Neural progenitor cell (in vitro differentiated cells): Measurements from ENCODE around the gene PSD. TPM values are rescaled to one million over a fixed set of nuclear protein-coding genes. Genes with fewer than 3 reads are reported as not detected.

Experiments used
- DNase-seq: peaks from one replicate; pipeline ENCODE4 v3.0.0-alpha.2; 2016; ENCODE audit warnings: low spot score
- H2AFZ ChIP-seq: fragments of 200-600 bp; sonication (generic); replicated peaks from 2 replicates; pipeline ENCODE4 v1.6.1; 2016; ENCODE audit warnings: antibody characterized with exemption
- H3F3A ChIP-seq: fragments of 200-600 bp; sonication (generic); 2 replicates; pipeline ENCODE4 v1.6.1; 2016; ENCODE audit warnings: antibody characterized with exemption, low read depth
- H3K27ac ChIP-seq: fragments of 200-600 bp; sonication (generic); 2 replicates; pipeline ENCODE4 v1.5.1; 2016; ENCODE audit warnings: mild to moderate bottlenecking
- H3K27me3 ChIP-seq: fragments of 200-600 bp; sonication (generic); 2 replicates; pipeline ENCODE4 v1.6.1; 2016; ENCODE audit warnings: mild to moderate bottlenecking, moderate library complexity
- H3K36me3 ChIP-seq: fragments of 200-600 bp; sonication (generic); 2 replicates; pipeline ENCODE4 v1.5.1; 2016
- H3K4me1 ChIP-seq: fragments of 200-600 bp; sonication (generic); 2 replicates; pipeline ENCODE4 v1.6.1; 2016; ENCODE audit warnings: mixed run types
- H3K4me2 ChIP-seq: fragments of 200-600 bp; sonication (generic); 2 replicates; pipeline ENCODE4 v1.6.1; 2016
- H3K4me3 ChIP-seq: fragments of 200-600 bp; sonication (generic); 2 replicates; pipeline ENCODE4 v1.5.1; 2016
- H3K79me2 ChIP-seq: fragments of 200-600 bp; sonication (generic); 2 replicates; pipeline ENCODE4 v1.6.1; 2016; ENCODE audit warnings: low read depth
- H3K9ac ChIP-seq: fragments of 200-600 bp; sonication (generic); 2 replicates; pipeline ENCODE4 v1.6.1; 2016
- H3K9me3 ChIP-seq: fragments of 200-600 bp; sonication (generic); 2 replicates; pipeline ENCODE4 v1.5.1; 2016; ENCODE audit warnings: low read depth
- H4K20me1 ChIP-seq: fragments of 200-600 bp; sonication (generic); 2 replicates; pipeline ENCODE4 v1.6.1; 2016; ENCODE audit warnings: low read depth
- H3K27ac Mint-ChIP-seq: 3 replicates; pipeline ENCODE4 v1.8.0; 2021; ENCODE audit warnings: mixed read lengths
- H3K27me3 Mint-ChIP-seq: 2 replicates; pipeline ENCODE4 v1.8.0; 2022; ENCODE audit warnings: low read depth, mild to moderate bottlenecking, inconsistent platforms, moderate library complexity, mixed read lengths; ENCODE audit not compliant: insufficient read depth
- H3K36me3 Mint-ChIP-seq: 3 replicates; pipeline ENCODE4 v1.8.0; 2021; ENCODE audit warnings: mixed read lengths
- H3K4me1 Mint-ChIP-seq: 3 replicates; pipeline ENCODE4 v1.8.0; 2021; ENCODE audit warnings: mixed read lengths
- H3K4me3 Mint-ChIP-seq: 3 replicates; pipeline ENCODE4 v1.8.0; 2021; ENCODE audit warnings: mild to moderate bottlenecking, moderate library complexity, mixed read lengths
- H3K9me3 Mint-ChIP-seq: 3 replicates; pipeline ENCODE4 v1.8.0; 2020; ENCODE audit warnings: mixed read lengths
- CTCF ChIP-seq: fragments of 200-600 bp; sonication (generic); IDR thresholded peaks from 2 replicates; pipeline ENCODE4 v1.5.1; 2017; ENCODE audit warnings: antibody characterized with exemption, mild to moderate bottlenecking
- EZH2 ChIP-seq: fragments of 200-600 bp; sonication (generic); IDR thresholded peaks from 2 replicates; pipeline ENCODE4 v1.6.1; 2017; ENCODE audit warnings: antibody characterized with exemption, mild to moderate bottlenecking, moderate library complexity
- EZH2phosphoT487 ChIP-seq: fragments of 200-600 bp; sonication (generic); IDR thresholded peaks from 2 replicates; pipeline ENCODE4 v1.6.1; 2017; ENCODE audit warnings: antibody characterized with exemption
- total RNA-seq: library from RNA; depleted of rRNA; stranded (reverse); fragments of >200 nt; gene quantifications from 2 replicates; pipeline ENCODE4 v1.2.3, GENCODE V29; 2015; ENCODE audit warnings: low replicate concordance

Gene PSD
- total RNA-seq, 1 donor from 2014 or later, result 0.09 TPM

- no peak overlapping the region for H3K27ac Mint-ChIP-seq
- Histone ChIP-seq H3K27ac (no peak overlapping the region), H3K4me2 (no peak overlapping the region), H2AFZ (no peak overlapping the region), H3K79me2 (no peaks in the 10 kb centered on the region), H3K9me3 (no peaks in the 10 kb centered on the region), H3K4me3 (no peak overlapping the region), H3K36me3 (no peaks in the 10 kb centered on the region), H3K4me1 (peaks cover 4% of the 10 kb centered on the region), H3K27me3 (peaks cover 97% of the 10 kb centered on the region), H3F3A (peaks cover 21% of the 10 kb centered on the region), H4K20me1 (peaks cover 7% of the 10 kb centered on the region), H3K9ac (no peak overlapping the region)
- TF ChIP-seq EZH2 (no peak), CTCF (no peak), EZH2phosphoT487 (no peak)
- no peaks in the 10 kb centered on the region for H3K9me3 Mint-ChIP-seq
- peaks cover 25% of the 10 kb centered on the region for H3K27me3 Mint-ChIP-seq
- no peak overlapping the region for H3K4me3 Mint-ChIP-seq
- H3K4me1 Mint-ChIP-seq, result peaks cover 18% of the 10 kb centered on the region
- DNase-seq, result no peak
- H3K36me3 Mint-ChIP-seq, result no peaks in the 10 kb centered on the region
These were observed 28.7 kb downstream of the PSD start for GRCh38 chr10:102389894-102390293.

- DNase-seq, result no peak
- Histone ChIP-seq H3F3A (peaks cover 8% of the 10 kb centered on the region), H3K9ac (no peak overlapping the region), H3K36me3 (no peaks in the 10 kb centered on the region), H3K27me3 (peaks cover 51% of the 10 kb centered on the region), H3K4me2 (no peak overlapping the region), H4K20me1 (peaks cover 3% of the 10 kb centered on the region), H3K4me3 (no peak overlapping the region), H3K79me2 (no peaks in the 10 kb centered on the region), H3K27ac (no peak overlapping the region), H2AFZ (no peak overlapping the region), H3K4me1 (no peaks in the 10 kb centered on the region), H3K9me3 (no peaks in the 10 kb centered on the region)
- Mint-ChIP-seq H3K27ac (no peak overlapping the region), H3K9me3 (no peaks in the 10 kb centered on the region), H3K36me3 (peaks cover 15% of the 10 kb centered on the region), H3K27me3 (peaks cover 3% of the 10 kb centered on the region), H3K4me3 (no peak overlapping the region), H3K4me1 (peaks cover 3% of the 10 kb centered on the region)
- no peak for TF ChIP-seq EZH2
- no peak for TF ChIP-seq CTCF
- TF ChIP-seq EZH2phosphoT487, result no peak
These were observed 33.8 kb downstream of the PSD start for GRCh38 chr10:102384606-102385429.

- TF ChIP-seq EZH2 (no peak), CTCF (peak; percentile 67), EZH2phosphoT487 (no peak)
These were observed 34.5 kb downstream of the PSD start for GRCh38 chr10:102384053-102384452.

More at GRCh38 chr10:102384053-102384452, 34.5 kb downstream of the PSD start:
- DNase-seq, result peak; percentile 70
- Histone ChIP-seq H3K4me1 (no peaks in the 10 kb centered on the region), H4K20me1 (peaks cover 3% of the 10 kb centered on the region), H3K79me2 (no peaks in the 10 kb centered on the region), H3K36me3 (no peaks in the 10 kb centered on the region), H3K27me3 (peaks cover 44% of the 10 kb centered on the region), H3K4me2 (no peak overlapping the region), H2AFZ (no peak overlapping the region), H3K4me3 (no peak overlapping the region), H3F3A (peaks cover 8% of the 10 kb centered on the region), H3K9me3 (no peaks in the 10 kb centered on the region), H3K9ac (no peak overlapping the region), H3K27ac (no peak overlapping the region)
- Mint-ChIP-seq H3K36me3 (peaks cover 18% of the 10 kb centered on the region), H3K4me1 (peaks cover 3% of the 10 kb centered on the region), H3K27ac (no peak overlapping the region), H3K4me3 (no peak overlapping the region), H3K27me3 (peaks cover 2% of the 10 kb centered on the region), H3K9me3 (no peaks in the 10 kb centered on the region)
